Measurements from ENCODE around the gene MPDZ.

The MPDZ gene

DNA sequence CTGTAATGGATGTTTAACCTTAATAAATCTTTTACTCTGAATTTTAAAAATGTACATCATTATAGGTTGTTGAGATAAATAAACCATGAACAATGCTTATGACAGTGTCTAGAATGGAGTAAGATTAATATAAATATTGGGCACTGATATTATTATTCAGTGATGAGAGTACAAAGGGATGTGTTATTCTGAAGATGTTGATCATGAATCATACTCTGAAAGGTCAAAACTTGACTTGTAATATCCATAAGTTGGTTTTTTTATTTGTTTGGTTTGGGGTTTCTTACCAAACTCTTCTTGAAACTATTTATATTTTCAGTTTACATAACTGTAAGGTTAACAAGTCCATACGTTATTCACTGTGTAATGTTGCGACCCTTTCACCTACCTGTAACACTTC lies 163.2 kb downstream of the MPDZ start:
- no peak overlapping the region for H3K4me3 ChIP-seq
- TF ChIP-seq, protein P1, sequence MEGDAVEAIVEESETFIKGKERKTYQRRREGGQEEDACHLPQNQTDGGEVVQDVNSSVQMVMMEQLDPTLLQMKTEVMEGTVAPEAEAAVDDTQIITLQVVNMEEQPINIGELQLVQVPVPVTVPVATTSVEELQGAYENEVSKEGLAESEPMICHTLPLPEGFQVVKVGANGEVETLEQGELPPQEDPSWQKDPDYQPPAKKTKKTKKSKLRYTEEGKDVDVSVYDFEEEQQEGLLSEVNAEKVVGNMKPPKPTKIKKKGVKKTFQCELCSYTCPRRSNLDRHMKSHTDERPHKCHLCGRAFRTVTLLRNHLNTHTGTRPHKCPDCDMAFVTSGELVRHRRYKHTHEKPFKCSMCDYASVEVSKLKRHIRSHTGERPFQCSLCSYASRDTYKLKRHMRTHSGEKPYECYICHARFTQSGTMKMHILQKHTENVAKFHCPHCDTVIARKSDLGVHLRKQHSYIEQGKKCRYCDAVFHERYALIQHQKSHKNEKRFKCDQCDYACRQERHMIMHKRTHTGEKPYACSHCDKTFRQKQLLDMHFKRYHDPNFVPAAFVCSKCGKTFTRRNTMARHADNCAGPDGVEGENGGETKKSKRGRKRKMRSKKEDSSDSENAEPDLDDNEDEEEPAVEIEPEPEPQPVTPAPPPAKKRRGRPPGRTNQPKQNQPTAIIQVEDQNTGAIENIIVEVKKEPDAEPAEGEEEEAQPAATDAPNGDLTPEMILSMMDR (IDR thresholded peaks at IDR 0.05) = no peak
- no peak overlapping the region for H3K27ac ChIP-seq
- no peak for DNase-seq (ENCODE audit: low spot score)

DNA sequence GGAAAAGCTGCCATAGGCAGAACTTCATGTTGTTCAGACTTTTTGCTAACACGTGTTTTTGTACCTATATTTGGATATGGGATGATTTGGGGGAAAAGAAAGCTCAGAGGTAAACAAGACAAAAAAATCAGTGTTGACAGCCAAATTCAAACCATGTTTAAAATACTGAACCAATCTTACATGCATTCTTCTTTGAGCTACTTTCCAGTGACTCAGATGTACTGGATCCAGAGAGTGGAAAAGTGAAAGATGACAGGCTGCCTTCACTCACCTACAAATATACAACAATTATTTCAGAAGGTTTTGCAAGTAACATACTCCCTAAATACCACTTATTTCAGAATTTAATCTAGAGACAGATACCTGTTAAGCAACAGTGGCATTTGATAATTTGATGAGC lies 165.7 kb downstream of the MPDZ start:
- Histone ChIP-seq H3K4me3 (no peak overlapping the region), H3K27ac (no peak overlapping the region)
- DNase-seq (ENCODE audit: low spot score) = no peak
- TF ChIP-seq, protein P1 (IDR thresholded peaks at IDR 0.05) = no peak

DNA sequence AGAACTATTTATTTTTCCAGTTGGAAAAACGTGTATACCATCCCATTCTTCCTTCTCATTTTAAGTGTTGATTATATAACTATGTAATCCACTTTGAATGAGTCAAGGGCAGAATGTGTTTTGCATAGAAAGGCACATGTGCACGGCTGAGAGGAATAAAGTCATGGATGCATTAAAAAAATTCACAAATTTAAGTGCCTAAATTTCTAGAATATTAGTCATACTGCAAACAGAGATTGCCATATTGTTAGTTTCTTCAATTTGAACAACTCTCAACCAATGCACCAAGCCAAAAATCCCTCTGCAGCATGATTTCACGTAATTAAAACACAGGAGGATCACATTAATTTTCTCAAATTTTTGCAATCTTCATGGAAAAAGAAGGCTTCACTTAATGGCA lies 166.3 kb downstream of the MPDZ start:
- TF ChIP-seq, protein P1 (IDR thresholded peaks at IDR 0.05) = no peak
- H3K27ac ChIP-seq = no peak overlapping the region
- no peak overlapping the region for H3K4me3 ChIP-seq
- DNase-seq (ENCODE audit: low spot score) = no peak

DNA sequence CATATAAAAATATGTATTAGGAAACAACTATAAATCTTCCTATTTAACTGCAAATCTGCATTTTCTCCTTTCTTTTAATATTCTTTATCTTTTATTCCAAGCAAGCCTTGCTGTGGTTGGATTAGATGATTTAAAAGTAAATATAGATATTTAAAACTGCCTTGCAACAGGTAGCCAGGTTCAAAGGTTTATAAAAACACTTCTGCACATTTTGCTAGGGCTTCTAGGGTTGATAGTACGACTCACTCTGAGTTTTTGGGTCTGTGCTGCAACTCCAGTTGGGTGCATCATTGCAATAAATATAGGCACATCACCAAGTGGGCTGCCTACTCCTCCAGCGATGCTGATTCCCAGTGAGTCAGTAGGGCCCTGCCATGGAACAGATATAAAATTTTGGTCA lies 167.7 kb downstream of the MPDZ start:
- no peak for DNase-seq (ENCODE audit: low spot score)
- no peak overlapping the region for H3K4me3 ChIP-seq
- H3K27ac ChIP-seq = no peak overlapping the region
- TF ChIP-seq, protein P1 (IDR thresholded peaks at IDR 0.05) = no peak

DNA sequence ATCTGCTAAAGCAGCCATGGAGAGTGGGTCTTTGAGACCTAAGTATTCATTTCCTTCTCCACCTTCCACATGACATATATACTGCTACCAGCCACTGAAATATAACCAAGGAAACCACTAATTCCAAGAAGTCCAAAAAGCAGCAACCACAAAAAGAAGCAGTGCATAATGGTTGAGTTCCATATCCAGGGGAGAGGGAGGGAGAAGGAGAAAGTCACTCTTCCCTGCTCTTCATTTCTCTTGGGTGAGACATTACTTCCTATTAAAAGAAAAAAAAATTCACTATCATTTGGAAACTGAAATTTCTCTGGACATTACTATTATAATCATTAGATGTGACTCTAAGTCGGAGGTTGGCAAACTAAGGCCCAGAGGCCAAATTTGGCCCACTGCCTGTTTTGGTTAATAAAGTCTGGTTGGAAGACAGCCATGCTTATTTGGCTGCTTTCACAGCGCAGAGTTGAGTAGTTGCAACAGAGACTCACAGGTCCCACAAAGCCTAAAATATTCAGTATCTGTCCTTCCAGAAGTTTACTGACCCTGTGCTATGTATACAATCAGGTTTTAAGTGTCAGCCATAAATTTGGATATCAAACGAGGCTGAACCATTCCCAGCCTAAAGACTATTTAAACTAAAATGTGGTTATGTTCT lies 168.6 kb downstream of the MPDZ start:
- DNase-seq (ENCODE audit: low spot score) = no peak
- TF ChIP-seq, protein P1 (IDR thresholded peaks at IDR 0.05) = no peak
- Histone ChIP-seq H3K4me3 (no peak overlapping the region), H3K27ac (peak overlapping the region; percentile 17 to 21)

DNA sequence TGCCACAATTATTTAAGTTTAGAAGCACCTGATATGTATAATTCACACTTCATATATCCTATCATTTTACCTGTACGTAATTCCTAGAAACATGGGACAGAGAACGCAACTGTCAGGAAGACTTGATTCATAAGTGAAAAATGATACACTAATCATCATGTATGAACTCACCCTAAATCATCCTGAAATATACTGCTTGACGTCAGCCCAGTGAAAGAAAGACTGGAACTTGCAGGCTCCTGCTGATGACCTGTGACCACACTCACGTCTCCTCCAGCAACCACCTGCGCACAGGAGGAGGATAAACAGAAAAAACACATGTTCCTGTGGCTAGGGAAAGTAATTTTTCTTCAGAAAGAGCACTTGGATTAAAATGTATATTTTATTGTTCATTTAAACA lies 169.7 kb downstream of the MPDZ start:
- TF ChIP-seq, protein P1 (IDR thresholded peaks at IDR 0.05) = no peak
- no peak for DNase-seq (ENCODE audit: low spot score)
- no peak overlapping the region for H3K27ac ChIP-seq
- no peak overlapping the region for H3K4me3 ChIP-seq

DNA sequence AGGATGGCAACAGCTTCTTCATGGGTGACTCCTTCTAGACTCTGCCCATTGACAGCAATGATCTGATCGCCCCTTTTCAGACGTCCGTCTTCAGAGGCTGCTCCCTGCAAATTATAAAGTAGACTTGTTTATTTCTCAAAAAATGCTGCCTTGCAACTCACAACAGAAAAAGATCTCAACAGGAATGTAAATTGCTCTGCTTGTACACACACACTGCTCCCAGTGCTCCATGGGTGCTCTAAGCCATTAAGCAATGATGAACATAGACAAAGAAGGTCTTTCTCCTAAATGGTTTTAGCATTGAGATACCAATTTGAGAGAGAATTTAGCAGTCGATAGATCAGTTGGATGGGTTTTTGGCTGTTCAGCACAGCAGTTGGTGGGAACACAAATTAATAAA lies 172.5 kb downstream of the MPDZ start:
- TF ChIP-seq, protein P1 (IDR thresholded peaks at IDR 0.05) = no peak

More for the DNA sequence above, 172.5 kb downstream of the MPDZ start:
- H3K4me3 ChIP-seq = no peak overlapping the region
- no peak for DNase-seq (ENCODE audit: low spot score)
- no peak overlapping the region for H3K27ac ChIP-seq

Measured in coronary artery (tissue), 2 donors.